Erythroblast (primary cell): ENCODE data around the gene PRKAA1.

Experiments
- GATA1 ChIP-seq: IDR thresholded peaks from 2 replicates; pipeline ENCODE4 v1.6.1; 2011; ENCODE audit warnings: low read depth, mild to moderate bottlenecking, control low read depth, low read length, moderate library complexity
- POLR2A ChIP-seq: IDR thresholded peaks from 2 replicates; pipeline ENCODE4 v1.6.1; 2011; ENCODE audit warnings: mild to moderate bottlenecking, low read length

DNA sequence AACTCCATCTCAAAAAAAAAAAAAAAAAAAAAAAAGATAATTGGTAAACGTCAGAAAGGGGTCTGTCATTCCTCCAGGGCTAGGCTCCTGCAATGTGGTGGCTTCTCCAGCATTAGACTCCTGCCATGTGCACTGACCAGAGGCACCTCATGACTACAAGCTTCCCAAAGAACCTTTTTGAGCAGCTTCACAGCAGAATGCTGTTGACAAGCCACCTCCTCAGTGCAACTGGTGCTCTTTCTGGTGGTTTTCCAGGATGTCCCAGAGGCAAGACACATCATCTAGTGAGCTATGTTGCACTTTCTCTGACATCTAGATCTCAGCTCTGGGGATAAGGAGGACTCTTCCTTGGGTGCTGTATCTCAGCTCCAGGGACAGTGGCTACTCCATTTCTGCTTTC, 25.3 kb upstream of the PRKAA1 start:
- TF ChIP-seq POLR2A (no peak), GATA1 (no peak)
